NCI-H2029 treated with DMSO at 0.1 percent for 48 hours (cell line): ENCODE measurements around the gene ARHGEF39.
"Not testable (repeated sequence)": the region's sequence is repeated elsewhere in the genome, so short reads cannot be mapped to it uniquely, and the experiment has no call there.

Experiments used
- DNase-seq: peaks from one replicate; lab custom pipeline; 2025; lab: John Stamatoyannopoulos, UW

The ARHGEF39 gene

GRCh38 chr9:35618325-35618727, 46.7 kb downstream of the ARHGEF39 start, which contains the start of gene CD72:
CD72 (minus strand) TSS chr9:35618413; CDS start chr9:35618303, 110 bp downstream.
- no peak for DNase-seq

- no peak for DNase-seq
Observed at GRCh38 chr9:35617548-35617947, 47.4 kb downstream of the ARHGEF39 start.

- no peak for DNase-seq
Observed at GRCh38 chr9:35616681-35617459, 48.1 kb downstream of the ARHGEF39 start.

DNA sequence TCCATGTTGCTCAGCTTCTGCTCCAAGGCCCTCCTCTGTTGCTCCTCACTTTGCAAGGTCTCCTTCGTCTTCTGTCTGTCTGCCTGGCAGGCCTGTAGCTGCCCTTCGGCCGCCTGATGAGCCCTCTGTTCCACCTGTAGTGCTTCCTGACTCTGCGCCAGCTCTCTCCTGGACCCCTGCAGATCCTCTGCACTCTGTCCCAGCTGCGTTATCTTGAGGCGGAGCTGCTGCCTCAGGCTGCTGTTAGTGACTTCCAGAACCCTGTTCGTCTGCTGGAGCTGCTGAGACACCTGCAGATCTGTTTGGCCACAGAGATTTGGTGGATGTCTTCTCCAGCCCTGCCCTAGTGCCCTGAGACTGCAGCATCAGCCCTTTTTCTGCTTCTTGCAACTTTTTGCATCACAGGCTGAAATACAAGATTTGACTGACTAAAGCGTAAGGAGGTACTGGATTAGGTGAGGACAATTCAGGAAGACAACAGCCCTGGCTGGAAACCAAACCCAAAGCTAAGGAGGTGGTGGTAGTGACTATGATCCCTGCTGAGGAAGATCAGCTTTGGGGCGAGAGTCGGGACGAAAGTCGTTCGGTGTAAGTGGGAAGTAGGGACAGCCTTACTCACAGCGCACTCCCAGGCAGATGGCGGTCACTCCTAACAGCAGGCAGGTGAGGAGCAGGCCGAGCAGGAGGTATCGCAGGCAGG, 48.9 kb downstream of the ARHGEF39 start:
- no peak for DNase-seq

GRCh38 chr9:35612843-35613242, 52.2 kb downstream of the ARHGEF39 start:
- no peak for DNase-seq

DNA sequence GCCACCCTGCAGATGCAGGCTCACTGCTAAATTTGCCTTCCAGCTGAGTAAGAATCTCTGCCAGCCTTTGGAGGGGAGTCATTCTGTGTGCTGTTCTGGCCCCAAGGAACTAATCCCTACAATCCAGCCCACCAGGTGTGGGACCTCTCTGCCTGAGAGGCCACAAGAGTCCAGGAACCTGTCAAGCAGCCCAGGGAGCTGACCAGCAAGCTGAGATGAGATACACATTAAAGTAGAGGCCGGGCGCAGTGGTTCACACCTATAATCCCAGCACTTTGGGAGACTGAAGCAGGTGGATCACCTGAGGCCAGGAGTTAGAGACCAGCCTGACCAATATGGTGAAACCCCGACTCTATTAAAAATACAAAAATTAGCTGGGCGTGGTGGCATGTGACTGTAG, 52.9 kb downstream of the ARHGEF39 start:
- not testable (repeated sequence) for DNase-seq

DNA sequence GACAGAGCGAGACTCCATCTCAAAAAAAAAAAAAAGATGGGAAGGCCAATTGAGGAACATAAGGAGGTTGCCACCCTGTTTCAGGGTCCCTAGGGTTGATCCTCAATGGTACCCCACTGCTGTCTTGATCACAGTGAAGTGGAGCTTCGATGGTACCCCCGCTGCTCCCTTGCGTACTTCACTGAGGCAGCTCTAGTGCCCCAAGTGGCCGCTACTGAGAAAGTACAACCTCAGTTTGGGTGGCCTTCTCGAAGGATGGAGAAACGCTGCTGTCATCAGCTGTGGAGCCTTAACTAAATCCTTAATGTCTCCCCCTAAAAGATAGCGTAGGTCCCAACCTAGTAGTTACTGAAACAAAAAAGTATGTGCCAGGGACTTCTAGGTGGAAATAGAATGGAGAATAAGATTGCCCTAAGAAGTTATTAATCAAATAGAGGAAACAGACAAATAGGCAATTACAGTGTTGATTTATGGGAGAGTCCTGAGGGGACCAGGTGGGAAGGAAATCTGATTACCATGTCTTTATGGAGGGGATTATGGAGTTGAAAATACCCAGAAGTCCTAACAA, 53.7 kb downstream of the ARHGEF39 start:
- DNase-seq, result no peak

DNA sequence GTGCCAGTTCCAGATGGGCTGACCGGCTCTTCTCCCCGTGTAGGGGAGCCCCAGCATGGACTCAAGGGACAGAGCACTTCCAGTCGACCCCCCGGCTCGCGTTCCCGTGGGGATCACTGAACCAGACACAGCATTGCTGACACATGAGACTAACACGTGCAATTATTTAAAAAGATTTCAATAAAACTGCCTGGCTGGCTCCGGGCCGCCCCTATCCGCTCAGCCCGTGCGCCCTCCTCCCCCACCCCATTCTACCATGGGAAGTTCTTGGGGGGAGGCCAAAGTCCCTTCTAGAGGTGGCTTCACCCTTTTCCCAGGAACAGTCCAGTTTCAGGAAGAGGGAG, 55.2 kb downstream of the ARHGEF39 start:
- DNase-seq, result no peak
